ENCODE results near the gene SMURF2.
"Not testable (repeated sequence)": the region's sequence is repeated elsewhere in the genome, so short reads cannot be mapped to it uniquely, and the experiment has no call there.

The SMURF2 gene

GRCh38 chr17:64628641-64629040, 33.5 kb downstream of the SMURF2 start:
- DNase-seq: no peak

GRCh38 chr17:64627797-64628196, 34.3 kb downstream of the SMURF2 start:
- DNase-seq: no peak

DNA sequence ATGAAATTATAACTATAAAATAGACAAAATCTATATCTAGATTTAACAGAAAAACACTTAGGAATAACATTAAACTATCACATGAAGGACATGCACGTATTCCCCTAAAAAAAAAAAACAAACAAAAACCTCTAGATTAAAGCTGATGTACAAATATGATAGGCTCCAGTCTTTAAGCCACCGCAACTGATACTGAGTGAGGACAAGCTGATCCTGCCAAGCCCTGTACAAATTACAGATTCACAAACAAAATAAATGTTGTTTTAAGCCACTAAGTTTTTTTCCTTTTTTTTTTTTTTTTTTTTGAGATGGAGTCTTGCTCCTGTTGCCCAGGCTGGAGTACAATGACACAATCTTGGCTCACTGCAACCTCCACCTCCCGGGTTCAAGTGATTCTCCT, 35.3 kb downstream of the SMURF2 start:
- DNase-seq: no peak

DNA sequence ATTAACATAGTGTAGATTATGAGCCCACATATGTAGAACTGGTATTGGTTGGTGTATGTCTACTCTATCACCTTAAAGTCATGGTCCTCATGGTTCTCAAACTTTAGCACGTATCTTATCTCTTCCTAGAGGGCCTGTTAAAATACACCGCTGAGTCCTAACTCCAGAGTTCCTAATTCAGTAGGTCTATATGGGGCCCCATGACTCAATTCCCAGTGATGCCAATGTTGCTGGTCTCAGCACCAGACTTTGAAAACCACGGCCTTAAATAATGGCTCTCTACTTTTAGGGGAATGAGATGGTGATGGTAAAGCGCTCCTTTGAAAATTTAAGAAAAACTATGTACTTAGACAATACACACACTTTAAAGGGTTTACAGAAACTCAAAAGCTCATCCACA, 36.6 kb downstream of the SMURF2 start:
- DNase-seq: no peak

- no peak for DNase-seq
Measured at GRCh38 chr17:64622931-64623654, 39.0 kb downstream of the SMURF2 start.

DNA sequence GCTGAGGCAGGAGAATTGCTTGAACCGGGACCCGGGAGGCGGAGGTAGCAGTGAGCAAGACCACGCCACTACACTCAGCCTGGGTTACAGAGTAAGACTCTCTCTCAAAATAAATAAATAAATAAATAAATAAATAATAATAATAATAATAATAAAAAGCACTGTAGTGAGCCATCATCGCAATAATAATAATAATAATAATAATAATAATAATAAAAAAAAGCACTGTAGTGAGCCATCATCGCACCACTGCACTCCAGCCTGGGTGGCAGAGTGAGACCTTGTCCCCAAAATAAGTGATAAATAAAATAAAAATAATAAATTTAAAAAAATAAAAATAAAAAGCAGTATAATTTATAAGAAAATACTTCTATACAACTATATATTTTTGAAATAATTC, 40.3 kb downstream of the SMURF2 start:
- DNase-seq: no peak

DNA sequence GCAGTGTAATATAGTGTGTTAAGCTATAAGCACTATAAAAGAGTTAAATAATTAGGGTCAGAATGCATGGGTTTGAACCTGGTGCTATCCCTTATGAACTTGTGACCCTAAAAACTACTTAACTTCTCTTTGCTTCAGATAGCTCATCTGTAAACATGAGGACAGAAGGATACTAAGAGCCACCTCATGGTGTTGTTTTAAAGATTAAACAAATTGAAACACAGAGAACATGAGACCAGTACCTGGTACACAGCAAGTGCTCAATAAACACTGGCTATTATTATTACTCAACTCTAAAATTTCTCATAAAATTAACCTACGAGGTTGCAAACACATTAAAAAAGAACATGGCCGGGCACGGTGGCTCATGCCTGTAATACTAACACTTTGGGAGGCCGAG, 43.3 kb downstream of the SMURF2 start:
- DNase-seq: no peak

GRCh38 chr17:64617125-64617780, 44.9 kb downstream of the SMURF2 start:
- DNase-seq: no peak

GRCh38 chr17:64615028-64615677, 47.0 kb downstream of the SMURF2 start:
- DNase-seq: no peak

- no peak for DNase-seq
Measured at GRCh38 chr17:64614266-64615027, 47.7 kb downstream of the SMURF2 start.

DNA sequence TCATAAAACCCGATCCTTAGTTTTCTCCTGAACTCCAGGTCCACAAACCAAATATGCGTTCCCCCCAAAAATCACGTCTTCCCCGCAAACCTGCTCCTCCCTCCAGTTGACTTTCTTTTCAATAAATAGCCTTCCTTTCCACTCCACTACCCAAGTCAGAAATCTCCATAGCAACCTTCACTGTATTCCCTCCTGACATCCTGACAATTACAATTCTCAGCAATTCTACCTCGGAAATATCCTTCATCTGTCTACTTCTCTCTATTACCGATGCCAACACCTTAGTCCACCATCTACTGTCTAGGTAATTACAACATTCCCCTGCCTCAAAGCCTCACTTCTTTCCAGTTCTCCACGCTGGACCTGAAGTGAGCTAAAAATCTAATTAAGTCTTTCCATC, 50.7 kb downstream of the SMURF2 start:
- no peak for DNase-seq

DNA sequence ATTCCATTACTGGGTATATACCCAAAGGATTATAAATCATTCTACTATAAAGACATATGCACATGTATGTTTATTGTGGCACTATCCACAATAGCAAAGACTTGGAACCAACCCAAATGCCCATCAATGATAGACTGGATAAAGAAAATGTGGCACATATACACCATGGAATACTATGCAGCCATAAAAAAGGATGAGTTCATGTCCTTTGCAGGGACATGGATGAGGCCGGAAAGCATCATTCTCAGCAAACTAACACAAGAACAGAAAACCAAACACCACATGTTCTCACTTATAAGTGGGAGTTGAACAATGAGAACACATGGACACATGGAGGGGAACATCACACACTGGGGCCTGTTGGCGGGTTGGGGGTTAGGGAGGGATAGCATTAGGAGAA, 51.9 kb downstream of the SMURF2 start:
- not testable (repeated sequence) for DNase-seq

DNA sequence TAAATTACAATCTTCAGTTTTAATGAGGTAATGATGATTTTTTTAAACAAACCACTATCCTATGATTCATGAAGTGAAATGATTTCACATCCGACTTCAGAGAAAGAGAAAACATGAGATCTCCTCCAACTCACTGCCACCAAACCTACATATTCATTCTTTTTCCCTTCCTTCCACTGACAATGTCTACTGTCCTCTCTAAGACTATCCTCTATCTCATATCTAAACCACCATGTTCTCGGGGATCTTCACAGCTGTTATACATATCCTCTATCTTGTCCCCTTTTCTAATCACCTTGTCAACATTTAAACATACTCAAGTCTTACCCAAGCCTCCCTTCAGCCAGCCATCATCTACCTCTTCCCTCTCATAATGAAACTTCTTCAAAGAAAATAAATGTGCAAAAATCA, 53.5 kb downstream of the SMURF2 start:
- DNase-seq: no peak

- DNase-seq: no peak
Measured at GRCh38 chr17:64607862-64608565, 54.1 kb downstream of the SMURF2 start.

- not testable (repeated sequence) for DNase-seq
Measured at GRCh38 chr17:64604532-64604931, 57.6 kb downstream of the SMURF2 start.

DNA sequence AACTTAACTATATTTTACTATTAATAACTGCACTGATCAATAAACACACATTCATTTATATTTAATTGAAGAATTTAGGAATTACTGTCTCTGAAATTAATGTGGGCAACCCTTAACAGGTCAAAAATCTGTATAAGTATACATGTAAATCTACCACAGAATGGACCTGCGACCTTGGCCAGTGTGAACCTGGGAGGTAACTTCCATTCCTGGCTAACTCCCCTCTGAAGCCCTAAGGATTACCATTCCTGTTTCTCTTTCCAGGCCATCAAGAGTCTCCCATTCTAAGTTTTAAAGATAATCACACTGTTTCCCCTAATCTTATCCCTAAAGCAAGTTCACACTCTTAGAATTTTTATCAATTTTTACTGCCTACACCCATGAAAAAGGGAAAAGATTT, 58.1 kb downstream of the SMURF2 start:
- no peak for DNase-seq

DNA sequence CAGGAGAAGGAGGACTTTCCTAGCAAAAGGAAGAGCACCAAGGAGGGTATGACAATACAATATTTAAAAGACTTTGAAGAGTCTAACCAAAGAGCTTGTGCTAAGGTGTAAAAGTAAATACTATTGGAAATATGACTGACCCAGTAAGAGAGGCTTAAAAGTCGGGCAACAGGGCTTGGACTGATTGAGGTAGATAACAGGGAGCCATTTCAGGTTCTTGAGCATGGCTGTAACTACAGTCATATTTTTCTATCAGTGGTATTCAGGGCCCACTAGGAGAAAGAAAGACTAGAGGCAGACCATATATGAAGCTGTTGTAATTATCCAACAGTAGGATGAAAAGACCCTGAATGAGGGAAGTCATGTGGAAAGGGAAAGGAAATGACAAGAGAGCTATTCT, 62.3 kb downstream of the SMURF2 start:
- no peak for DNase-seq

GRCh38 chr17:64599187-64599676, 62.9 kb downstream of the SMURF2 start:
- no peak for DNase-seq

- DNase-seq: no peak
Measured at GRCh38 chr17:64598672-64599071, 63.4 kb downstream of the SMURF2 start.

DNA sequence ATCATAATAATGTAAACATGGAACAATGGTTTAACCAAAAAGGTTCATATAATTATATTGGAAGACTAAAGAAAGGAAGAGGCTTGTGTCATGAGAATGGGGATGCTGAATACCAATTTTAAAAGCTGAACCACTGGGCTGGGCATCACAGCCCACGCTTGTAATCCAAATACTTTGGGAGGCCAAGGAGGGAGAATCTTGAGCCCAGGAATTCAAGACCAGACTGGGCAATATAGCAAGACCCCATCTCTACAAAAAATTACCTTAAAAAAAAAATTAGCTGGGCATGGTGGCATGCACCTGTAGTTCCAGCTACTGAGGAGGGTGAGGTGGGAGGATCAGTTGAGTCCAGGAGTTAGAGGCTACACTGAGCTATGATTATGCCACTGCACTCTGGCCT, 65.1 kb downstream of the SMURF2 start:
- no peak for DNase-seq

DNA sequence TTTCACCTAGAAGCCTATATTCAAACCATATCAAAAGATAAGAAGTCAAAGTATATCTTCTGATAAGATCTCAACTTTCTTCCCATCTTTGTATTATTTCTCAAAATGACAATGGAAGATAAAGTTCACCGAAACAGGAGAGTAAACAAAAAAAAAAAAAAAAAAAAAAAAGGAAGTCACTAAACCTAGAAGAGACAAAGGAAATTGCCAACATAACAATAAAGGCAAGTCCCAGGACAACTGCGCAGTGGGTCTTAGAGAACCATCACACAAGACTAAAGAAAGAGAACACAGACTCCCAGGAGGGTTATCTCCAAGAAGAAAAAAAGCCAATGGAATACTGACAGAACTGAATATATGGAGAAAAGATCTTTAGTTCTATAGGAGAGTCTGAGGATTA, 65.7 kb downstream of the SMURF2 start:
- DNase-seq: no peak

DNA sequence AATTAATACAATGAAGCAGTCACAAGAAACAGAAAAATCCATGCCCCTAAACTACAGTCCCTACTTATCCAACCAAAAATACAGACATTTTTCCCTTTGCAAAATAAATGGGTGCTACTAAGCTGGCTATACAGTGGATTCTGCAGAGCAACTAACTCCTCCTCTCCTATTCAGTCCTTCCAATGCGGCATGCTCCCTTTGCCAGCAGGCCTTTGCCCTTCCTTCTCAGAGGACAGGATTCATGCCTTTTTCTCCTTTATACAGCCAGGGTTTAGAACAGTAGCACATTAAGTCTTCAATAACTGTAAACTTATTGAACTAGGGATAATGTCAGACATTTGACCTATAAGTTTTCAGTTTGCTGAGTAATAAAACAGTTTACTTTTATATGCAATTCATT, 70.2 kb downstream of the SMURF2 start:
- no peak for DNase-seq

DNA sequence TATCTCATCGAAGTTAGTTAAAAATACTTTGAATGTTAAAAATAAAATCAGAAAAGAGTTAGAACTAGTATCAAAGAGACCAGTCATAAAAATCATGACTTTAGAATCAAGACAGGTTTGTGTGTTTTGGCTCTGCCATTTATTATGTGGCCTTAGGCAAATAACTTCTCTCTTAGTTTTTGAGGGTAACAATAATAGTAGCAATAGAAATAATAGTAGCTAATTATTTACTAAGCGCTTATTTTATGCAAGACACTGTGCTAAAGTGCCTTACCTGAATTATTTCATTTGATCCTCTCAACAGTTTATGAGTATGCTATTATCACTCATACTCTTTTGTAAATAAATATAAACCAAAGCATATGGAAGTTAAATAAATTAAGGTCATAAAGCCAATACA, 77.0 kb downstream of the SMURF2 start:
- DNase-seq: no peak

Measured in NCI-H510A (cell line).